ENCODE results near the gene HMGXB3.
"Not testable (repeated sequence)": the region's sequence is repeated elsewhere in the genome, so short reads cannot be mapped to it uniquely, and the experiment has no call there.

Gene HMGXB3

GRCh38 chr5:150022681-150023080 is 22.1 kb downstream of the HMGXB3 start:
- DNase-seq (ENCODE audit: low spot score), result no peak
- no peak for TF ChIP-seq CTCF (IDR thresholded peaks at IDR 0.05; ENCODE audit: extremely low read depth, missing control alignments)

- DNase-seq (ENCODE audit: low spot score), result no peak
- no peak for TF ChIP-seq CTCF (IDR thresholded peaks at IDR 0.05; ENCODE audit: extremely low read depth, missing control alignments)
Measured at GRCh38 chr5:150023136-150023535, 22.6 kb downstream of the HMGXB3 start.

DNA sequence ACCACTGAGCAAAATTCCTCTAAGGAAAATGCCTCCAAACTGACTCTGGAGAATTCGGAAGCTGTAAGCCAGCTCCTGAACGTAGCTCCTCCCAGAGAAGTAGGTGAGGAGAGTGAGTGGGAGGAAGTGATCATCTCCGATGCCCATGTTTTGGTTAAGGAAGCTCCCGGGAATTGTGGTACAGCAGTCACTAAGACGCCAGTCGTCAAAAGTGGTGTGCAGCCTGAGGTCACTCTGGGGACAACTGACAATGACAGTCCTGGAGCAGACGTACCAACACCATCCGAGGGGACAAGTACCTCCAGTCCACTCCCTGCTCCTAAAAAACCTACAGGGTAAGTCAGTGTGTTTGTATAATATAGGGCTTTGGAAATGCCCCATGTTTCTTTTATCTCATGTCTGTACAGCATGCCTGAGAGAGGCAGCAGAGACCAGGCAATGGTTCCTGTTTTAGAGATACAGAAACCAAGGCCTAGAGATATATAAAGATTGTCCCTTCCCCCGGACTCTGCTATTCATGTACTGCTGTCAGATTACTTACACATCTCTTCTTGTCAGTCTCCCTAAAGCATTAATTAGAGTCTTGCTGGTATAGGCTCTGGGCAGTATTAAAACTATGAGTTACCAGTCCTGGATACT is 23.9 kb downstream of the HMGXB3 start:
- no peak for TF ChIP-seq CTCF (IDR thresholded peaks at IDR 0.05; ENCODE audit: extremely low read depth, missing control alignments)
- DNase-seq (ENCODE audit: low spot score), result no peak

DNA sequence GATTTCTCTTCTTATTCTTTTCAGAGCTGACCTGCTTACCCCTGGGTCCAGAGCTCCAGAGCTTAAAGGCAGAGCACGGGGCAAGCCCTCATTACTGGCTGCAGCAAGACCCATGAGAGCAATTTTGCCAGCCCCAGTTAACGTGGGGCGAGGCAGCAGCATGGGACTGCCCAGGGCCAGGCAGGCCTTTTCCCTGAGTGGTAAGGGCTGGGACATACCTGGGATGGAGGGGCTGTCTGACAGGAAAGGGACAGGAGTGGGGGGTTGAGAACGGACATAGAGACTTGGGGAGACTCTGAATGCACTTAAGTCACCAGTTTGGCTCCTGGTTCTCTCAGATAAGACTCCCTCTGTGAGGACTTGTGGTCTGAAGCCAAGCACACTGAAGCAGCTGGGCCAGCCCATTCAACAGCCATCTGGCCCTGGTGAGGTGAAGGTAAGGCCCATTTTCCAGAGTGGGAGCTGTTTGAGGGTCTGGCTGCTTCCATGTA is 26.2 kb downstream of the HMGXB3 start:
- no peak for DNase-seq (ENCODE audit: low spot score)
- TF ChIP-seq CTCF (IDR thresholded peaks at IDR 0.05; ENCODE audit: extremely low read depth, missing control alignments), result no peak

DNA sequence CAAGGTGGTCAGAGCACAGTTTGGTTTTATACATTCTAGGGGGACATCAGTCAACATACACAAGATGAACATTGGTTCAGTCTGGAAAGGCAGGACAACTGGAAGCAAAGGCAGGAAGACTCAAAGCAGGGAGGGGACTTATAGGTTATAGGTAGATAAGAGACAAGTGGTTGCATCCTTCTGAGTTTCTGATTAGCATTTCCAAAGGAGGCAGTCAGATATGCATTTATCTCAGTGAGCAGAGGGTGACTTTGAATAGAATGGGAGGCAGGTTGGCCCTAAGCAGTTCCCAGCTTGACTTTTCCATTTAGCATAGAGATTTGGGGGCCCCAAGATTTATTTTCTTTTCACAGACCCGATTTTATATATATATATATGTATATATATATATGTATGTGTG is 27.5 kb downstream of the HMGXB3 start:
- DNase-seq (ENCODE audit: low spot score), result not testable (repeated sequence)

DNA sequence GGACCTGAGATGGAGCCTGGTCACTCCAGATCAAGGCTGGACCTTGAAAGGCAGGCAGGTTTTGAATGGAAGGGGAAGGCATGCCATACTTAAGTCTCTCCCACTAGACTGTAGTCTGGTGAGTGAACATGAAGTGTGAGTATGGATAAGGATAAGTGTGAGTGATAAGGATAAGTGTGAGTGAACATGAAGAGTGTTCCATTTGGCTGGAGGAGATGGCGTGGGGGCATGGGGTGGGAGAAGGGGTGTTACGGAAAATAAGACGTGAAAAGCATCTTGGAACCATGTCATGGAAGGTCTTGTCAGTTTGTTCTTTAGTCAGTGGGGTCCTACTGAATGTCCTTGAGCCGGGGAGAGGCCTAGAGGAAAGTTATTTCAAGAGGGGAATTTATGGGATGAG is 32.8 kb downstream of the HMGXB3 start:
- no peak for DNase-seq (ENCODE audit: low spot score)
- TF ChIP-seq CTCF (IDR thresholded peaks at IDR 0.05; ENCODE audit: extremely low read depth, missing control alignments), result no peak

- TF ChIP-seq CTCF (IDR thresholded peaks at IDR 0.05; ENCODE audit: extremely low read depth, missing control alignments), result no peak
- DNase-seq (ENCODE audit: low spot score), result no peak
Measured at GRCh38 chr5:150034662-150035061, 34.1 kb downstream of the HMGXB3 start.

Data from GM20000 (cell line).